ENCODE results near the gene CDON.

The CDON gene

DNA sequence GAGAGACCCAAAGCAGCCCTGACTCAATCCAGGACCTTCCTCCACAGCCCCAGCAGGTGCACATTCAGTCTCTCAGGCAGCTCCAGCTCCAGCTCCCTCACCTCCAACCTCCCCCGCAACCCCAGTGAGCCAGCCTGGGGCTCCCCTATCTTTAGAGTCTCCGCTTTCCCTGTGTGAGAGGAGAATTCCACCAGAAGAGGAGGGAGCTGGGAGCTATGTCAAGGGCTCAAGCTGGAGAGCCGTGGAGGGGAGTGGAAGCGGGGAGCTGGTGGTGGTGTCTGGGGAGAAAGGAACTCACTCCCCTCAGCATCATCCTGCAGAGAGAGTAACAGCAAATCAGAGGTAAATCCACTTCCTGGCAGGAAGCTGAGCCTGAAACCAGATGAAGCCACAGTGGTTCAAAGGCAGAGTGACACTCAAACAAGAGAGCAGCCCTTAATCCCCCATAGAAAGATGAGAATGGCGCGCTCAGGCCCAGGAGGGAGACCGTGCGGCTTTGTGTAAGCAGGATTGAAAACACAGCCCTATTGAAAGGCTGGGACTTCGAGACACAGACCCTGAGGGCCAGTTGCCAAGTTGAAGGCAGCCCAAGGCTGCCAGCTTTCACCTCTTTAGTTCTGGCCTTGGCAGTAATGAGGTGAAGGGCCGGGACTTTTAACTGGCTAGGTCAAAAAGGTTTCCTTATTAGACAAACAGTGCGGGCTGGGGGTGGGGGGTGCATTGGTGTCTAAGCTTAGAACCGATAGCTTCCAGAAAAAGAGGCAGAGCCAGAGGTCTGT lies 21.4 kb upstream of the CDON start:
- DNase-seq (ENCODE audit: low read depth) = no peak

DNA sequence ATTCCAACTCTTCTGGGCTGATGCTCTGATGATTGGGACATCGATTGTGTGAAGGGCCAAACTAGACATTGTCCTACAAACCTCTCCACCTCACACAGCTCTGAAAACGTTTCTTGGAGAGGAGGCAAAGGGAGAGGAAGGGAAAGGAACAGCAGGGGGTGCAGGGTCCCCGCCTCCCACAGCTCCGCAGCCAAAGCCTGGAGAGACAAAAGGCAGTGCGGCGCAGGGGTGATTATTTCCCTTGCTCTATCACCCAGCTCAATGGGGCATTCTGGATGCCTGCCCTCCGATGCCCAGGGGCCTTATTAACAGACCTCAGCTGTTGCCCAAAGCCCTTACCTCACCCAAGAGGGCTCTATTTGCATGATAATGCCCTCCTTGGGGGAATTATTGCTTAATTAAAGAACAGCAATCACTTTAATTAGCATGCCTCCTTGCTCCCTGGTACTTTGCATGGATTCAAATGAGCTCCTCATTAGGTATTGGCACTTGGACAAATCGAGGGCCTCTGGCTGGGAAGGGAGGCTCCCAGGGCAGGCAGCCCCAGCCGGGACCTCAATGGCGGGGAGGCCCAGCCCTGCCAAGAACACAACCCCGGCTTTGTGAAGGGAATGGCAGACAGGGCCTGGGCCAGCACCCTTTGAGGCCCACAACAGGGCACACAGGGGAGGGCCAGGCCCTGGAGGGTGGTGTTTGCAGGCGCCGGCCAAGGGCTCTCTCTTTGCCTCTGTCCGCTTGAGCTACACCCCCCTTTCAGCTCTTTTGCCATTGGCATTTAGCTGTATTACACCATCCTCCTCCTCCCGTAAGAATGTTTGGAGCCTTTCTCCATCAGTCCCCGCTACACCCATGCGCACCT lies 19.8 kb upstream of the CDON start:
- no peak for DNase-seq (ENCODE audit: low read depth)

DNA sequence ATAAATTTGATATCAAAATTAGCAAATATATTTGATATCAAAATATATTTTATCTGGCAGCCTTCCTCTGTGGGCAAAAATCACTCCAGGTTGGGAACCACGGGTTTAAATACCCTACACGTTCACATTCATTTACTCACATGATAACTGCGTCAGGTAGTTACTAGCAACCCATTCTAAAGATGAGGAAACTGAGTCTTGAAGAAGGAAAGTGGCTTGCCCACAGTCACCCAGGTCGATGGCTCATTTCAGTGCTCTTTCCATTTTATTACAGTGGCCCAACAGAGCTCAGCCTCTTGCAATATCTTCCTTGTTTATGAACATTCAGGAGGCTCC lies 19.2 kb upstream of the CDON start:
- no peak for DNase-seq (ENCODE audit: low read depth)

DNA sequence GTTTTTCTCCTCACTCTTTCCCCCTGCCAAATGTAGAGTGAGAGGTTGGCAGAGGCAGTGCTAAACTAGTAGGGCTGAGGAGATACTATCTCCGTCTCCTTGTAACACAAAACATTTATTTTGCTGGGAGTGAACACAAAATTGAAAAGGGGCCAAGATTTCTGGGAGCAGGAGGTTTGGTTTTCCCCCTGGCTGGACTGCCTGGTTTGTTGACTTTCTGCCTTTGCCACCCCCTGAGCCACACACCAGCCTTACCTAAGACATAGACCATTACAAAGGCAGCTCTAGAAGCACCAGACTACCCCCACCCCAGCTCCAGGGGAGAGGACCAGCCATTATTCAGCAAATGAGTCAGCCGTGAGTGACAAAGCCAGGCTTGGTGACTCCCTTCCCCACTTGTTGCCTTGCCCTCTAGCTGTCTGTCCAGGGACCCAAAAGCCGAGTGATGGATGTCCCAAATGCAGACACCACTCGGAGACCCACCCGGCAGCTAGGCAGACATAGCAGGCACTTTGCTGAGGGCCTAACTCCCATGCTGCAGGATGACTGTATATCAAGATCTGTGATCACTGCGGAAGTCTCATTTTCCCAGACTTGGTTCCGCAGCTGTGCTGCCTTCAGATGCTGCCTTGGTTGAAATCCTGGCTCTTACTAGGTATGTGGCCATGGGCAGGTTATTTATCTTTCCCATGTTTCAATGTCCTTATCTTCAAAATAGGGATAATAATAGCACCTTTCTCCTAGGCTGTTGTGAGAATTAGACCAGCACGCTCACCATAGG lies 17.7 kb upstream of the CDON start:
- DNase-seq (ENCODE audit: low read depth) = no peak

DNA sequence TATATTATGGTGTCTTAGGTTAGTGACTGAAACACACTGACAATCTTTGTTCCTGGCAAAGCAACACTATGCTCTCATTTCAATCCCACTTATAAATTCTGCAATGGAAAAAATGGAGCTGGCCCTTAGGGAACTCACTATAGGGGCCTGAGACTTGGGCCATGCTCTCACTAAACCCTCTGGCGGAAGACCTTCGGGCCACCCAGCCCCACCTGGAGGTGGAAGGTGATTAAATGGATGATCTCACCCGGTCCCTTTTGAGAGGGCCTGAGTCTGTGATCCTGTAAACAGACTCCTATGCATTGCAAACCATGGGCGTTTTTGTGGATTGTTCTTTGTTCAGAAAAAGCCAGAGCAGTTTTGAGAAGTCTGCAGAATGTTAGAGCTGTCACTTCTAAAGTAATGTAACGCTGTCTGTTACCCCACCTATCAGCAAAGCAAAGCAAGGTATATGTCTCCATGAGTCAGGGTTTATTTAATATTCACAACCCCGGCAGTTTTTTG lies 17.0 kb upstream of the CDON start:
- DNase-seq (ENCODE audit: low read depth) = no peak

DNA sequence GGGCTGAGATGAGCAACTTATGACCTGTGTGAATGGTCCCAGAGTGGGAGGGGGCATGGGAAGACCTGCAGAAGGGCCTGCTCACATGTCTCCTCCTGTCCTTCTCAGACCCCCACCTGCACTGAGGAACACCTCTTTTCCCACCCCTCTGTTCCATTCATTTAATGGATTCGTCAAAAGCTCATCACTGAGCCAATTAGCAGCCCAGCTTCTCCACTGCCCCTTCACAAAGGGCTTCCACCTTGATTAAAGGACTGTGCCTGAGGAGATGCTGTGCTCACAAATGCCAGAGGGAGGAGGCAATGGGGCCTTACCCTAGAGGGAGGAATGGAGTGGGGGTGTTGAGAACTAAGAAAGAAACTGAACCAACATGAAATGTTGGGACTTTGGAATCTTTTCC lies 14.0 kb upstream of the CDON start:
- no peak for DNase-seq (ENCODE audit: low read depth)

DNA sequence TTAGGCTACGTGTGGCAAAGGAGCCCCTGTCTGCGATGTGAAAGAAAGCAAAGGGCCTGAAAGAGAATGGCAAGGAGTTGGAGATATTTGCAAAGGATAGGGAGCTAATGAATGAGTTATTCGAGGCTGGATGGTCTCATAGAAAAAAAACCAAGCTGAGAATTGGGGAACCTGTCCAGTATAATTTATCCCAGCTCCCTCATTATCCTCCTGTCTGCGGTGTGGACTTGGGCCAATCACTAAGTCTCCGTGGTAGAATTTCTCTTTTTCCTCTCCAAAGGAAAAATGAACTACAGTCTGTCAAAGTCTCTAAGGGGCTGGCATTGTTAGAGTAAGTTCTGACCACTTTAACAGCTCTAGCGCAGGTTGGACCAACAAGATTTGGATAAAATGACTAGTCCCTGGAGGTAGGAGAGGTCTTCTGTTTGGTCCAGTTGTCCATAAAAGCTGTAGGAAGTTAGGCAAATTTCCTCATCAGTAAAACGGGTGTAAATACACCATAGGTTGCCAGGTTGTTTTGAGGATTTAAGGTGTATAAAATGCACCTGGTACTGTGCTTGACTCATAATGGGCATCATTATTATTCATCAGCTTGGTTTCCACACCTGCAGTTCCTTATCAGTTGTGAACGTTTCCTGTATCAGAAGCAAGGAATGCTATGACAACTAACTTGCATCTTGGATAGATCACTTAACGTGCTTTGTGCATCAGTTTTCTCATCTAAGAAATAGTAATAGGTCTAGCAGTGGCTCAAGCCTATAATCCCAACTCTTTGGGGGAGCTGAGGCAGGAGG lies 10.3 kb upstream of the CDON start:
- DNase-seq (ENCODE audit: low read depth) = no peak

DNA sequence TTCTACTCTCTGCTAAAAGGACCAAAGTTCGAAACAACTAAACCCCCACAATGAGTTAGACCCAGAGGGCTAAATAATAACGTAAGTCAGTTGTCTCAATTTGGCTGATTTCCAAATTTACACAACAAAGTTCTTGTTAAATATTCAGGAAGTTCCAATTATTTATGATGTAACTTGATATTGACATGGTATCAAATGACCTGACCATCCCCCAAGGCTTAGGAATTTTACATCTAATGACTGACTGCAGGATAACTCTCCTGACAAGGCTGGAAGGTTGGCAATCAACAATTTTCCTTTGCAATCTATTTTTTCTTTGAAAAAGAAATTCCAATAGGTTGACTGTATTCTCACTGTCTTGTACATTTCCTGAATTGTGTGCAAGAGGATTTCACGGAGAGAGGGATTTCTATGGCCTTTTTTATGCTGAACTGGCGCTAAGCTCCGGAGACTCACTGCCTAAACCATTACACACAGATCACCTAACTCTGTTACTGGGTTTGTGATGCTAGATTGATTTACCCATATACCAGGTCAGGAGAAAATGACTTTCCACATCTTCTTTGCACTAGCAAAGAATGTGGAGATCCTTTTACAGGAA lies 9.6 kb upstream of the CDON start:
- DNase-seq (ENCODE audit: low read depth) = no peak

DNA sequence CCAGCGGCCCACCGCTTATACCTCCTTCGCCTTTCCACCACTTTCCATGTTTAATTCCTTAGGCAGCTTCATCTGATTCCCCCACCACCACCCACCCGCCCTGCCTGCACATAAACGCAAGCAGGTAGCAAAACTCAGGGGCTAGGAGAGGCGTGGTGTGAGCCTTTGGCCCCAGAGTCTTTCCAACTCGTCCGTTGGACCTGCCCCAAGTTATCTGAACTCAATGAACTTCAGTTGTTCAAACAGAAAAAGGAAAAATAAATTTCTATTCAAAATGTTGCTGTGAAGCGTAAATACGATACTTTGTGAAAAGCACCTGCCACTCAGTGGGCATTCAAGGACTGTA lies 814 bp upstream of the CDON start:
- DNase-seq (ENCODE audit: low read depth) = no peak

DNA sequence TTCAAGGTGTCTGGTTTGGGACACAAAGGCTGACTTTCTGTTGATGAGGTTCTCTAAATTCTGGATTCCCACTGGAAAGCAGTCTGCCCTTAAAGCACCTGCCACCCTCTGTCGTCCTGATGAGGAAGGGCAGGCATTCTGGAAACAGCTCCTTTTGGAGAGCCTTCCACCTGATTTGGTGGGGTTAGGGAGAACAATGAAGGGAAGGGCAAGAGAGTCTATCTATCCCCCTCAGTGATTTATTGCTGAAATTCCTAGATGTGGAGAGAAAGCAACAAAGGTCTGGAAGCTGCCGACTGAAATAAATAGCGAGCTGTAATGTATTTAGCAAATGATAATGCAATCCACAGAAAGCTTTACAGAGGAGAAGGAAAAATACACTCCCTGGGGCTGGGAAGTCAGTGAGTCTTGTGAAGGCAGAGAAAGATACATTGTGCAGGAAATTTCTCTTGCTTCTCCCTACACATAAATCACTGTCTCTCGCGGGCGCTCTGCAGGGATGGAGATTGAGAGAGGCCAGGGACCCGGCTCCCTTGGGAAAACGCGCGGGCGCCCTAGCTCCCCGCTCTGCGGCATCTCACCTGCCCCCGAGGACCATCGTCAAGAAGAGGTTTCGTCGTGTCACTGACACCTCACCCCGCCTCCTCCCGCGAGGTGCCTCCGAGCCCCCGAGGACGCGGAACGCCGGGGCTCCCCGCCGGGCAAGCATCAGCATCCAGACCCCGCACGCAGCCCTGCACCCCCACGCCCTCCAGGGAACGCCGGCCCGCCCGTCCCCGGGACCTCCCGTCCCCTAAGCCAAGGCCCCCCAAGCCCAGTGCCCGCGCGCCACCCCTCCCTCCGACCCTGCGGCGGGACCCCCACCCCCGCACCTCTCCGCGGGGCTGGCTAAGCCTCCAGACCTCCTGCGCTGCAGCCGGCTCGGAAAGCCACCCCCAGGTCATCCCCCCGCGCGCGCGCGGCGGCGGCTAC lies 673 bp downstream of the CDON start:
- no peak for DNase-seq (ENCODE audit: low read depth)

DNA sequence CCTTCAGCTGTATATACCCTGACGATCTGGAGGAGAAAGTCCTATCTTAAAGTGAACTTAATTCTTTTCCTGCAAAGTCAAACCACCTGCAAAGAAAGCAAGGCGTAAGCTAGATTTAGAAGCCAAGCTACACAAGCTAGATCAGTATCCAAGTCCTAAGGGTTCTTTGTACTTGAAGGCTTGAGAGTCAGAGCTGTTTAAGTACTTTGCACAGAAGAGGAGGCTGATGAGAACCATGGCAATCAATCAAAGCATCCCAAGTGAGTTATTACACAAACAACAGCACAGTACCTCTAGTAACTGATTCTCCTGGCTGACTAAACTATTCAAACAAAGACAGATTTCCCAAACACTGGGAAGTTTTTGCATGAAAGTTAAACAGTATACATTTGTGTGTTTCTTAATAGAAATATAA lies 1.9 kb downstream of the CDON start:
- DNase-seq (ENCODE audit: low read depth) = no peak

DNA sequence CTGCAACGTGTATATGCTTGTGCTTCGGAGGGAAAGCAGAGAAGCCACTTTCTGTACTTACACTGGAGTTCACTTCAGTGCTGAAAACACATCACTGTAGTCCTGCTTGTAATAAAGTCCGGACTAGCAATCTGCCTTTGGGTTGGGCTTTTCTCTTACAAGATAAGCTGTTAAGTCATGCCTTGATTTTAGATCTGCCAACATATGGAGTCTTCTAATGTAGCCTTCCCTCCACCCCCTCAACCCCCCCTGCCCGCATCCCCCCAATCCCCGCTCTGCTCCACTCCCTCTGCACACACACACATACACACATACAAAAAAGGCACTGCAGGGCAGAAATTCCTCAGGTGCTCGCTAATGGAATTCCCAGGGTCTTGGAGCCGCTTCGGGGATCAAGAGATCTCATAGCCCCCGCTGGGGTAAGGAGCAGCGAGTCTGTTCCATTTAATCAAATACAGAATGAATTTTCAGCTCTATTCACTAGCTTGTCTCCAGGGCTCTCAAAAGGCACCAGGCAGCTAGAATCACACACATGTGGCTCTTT lies 3.4 kb downstream of the CDON start:
- no peak for DNase-seq (ENCODE audit: low read depth)

DNA sequence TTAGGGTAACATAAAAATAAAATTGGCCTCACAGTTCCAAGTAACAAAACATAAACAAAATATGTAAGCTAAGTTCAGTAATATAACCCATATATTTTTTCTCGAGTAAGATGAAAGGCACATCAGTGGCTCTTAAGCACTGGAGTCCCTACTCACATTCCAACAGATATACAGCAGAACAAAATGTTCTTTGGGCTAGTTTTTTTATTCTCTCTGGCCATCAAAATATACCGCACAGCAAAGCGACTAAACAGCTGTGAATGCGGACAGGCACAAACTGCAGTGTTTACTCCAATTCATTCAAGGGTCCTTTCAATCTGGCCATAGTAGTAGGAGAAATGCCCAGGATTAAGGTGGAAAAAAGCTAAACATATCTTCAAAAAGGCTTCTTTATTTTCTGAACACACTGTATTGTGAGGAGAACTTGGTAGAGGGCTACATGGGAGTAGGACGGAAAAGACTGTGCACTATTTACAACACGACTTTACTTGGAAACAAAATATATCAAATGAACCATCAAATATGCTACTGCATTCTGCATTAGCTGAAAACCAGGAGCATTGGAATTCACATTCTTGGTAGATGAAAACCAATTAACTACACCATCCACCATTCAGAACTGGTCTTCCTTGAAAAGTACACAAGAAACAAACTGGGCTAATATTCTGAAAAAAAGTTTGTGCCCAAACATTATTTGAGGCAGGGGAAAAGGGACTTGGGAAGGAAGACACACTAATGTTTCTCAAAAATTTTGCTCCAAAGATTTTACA lies 4.4 kb downstream of the CDON start:
- DNase-seq (ENCODE audit: low read depth) = no peak

DNA sequence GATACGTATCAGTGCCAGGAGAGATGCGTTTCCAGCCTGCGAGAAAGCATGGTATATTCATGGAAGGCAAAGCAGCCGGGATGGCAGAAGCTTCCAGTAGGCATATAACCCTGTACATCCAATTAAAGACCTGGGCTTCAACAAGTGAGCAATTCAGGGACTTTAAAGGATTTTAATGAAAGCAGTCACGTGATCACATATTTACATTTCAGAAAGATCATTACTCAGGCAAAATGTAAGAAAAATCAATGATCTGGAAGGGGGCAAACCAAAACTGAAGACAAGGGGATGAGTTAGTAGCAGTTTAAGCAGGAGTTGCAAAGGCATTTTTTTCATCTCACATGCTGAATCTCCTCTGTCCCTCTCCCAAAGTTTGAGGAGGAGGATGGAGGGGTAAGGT lies 7.8 kb downstream of the CDON start:
- DNase-seq (ENCODE audit: low read depth) = no peak

DNA sequence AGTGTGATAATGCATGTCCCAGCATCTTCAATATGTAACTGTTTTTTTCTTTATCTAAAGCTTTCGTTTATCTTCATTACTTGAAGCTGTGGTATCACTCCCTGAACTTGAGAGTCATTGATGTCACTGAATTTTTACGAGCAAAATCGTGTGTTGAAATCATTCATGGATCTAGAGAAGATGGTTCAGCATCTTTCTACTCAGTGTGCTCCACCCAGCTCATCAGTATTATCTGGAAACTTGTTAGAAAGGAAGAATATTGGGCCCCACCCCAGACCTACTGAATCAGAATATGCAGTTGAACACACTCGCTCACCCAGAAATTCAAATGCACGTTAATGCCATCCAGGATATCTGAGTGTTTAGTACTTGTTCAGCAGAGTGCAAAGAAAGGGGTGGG lies 8.3 kb downstream of the CDON start:
- no peak for DNase-seq (ENCODE audit: low read depth)

DNA sequence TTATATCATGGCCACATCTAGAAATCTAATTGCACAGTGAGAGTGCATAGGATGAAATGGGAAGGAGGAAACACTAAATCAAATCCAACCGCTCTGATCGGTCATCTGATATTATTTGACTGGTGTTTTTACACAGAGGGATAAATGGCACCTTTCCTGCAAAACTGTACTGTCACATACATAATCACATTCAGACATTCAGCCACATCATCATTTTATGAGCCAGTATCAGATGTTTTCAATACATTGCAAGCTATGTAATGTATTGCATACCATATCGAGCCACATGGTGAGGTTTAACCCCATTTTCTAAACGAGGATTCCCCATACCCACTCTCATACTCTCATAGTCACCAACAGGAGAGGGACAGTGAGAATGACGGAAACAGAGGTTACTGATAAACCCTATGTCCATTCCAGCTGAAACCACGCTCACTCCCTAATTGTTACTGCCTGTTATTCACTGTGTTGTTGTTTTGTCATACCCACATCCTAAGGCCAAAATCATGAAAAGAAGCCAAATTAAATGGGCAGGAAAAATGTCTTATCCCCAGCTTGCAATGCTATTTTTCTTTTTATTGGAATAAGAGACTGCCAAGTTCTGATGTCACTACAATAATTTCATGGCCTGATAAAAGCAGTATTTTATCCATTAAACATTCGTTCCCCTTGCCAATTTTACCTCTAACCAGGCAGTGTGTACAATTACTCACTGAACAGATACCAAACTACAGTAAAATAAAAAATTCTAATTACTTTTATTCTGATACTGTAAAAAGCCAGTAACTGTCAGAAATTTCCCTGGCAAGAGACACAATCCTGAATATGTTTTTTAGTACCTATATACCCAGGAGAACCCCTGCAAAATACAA lies 9.0 kb downstream of the CDON start:
- no peak for DNase-seq (ENCODE audit: low read depth)

DNA sequence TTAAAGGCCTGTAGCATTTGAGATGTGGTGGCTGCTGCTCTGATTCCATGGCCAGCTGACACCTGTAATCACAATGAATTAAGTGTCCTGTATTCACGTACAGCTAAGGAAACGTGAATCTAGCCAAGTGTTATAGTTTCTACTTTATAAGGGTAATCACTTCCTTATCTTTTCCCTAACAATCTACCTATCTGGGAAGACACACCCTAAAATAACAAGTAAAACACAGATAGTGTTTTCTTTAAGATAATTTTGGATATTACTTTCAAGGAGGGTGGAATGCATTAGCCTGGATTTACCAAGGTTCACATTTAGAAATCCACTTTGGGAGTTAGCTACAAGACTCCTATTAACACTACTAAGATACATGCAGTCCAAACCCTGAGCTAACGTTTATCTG lies 11.5 kb downstream of the CDON start:
- DNase-seq (ENCODE audit: low read depth) = no peak

DNA sequence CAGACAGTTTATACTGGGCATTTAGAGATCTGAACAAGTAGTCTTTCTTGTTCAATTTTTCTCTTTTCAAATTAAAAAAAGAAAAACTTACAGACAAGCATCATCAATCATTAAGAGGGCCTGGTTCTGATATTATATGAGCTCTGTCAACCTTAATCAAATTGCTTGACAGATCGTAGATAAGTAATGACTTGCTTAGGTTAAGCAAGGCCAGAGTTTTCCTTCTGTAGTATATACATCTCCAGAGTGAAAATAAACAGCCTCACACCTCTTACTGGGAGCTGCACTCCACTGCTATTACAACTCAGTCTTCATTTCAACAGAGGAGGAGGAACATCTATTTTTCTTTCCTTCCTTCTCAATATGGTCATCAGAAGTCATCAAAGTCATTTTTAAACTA lies 13.5 kb downstream of the CDON start:
- no peak for DNase-seq (ENCODE audit: low read depth)

All from GM04504 (cell line).